OCI-LY3 (cell line): Measurements from ENCODE around the gene ZNF287.
A peak's percentile ranks its signal among the peaks of the same experiment; 100 is the strongest.

Experiments used
- H2AFZ ChIP-seq: fragments of 200-600, 300-600 bp; shearing (Covaris generic); 2 replicates; pipeline ENCODE4 v1.6.0; 2014; ENCODE audit warnings: antibody characterized with exemption, low read depth, low read length
- H3K27ac ChIP-seq: fragments of 200-600, 300-600 bp; sonication (generic); 2 replicates; pipeline ENCODE4 v1.5.1; 2014; ENCODE audit warnings: mild to moderate bottlenecking, low read length, moderate library complexity, mixed read lengths
- H3K27me3 ChIP-seq: fragments of 200-600, 300-600 bp; sonication (generic); 2 replicates; pipeline ENCODE4 v1.6.1; 2014; ENCODE audit warnings: low read depth, low read length, mixed read lengths
- H3K36me3 ChIP-seq: fragments of 200-600, 300-600 bp; sonication (generic); replicated peaks from 2 replicates; pipeline ENCODE3; 2014; ENCODE audit warnings: low read depth, low read length, mixed read lengths
- H3K4me1 ChIP-seq: fragments of 300-600, 200-600 bp; sonication (generic); 2 replicates; pipeline ENCODE4 v1.6.1; 2014; ENCODE audit warnings: low read length, mixed read lengths
- H3K4me2 ChIP-seq: fragments of 200-600, 300-600 bp; sonication (generic); 2 replicates; pipeline ENCODE4 v1.6.1; 2014; ENCODE audit warnings: low read length, mixed read lengths
- H3K4me3 ChIP-seq: fragments of 300-600, 200-600 bp; sonication (generic); 2 replicates; pipeline ENCODE4 v1.5.1; 2014; ENCODE audit warnings: antibody characterized with exemption, mild to moderate bottlenecking, low read length, moderate library complexity
- H3K79me2 ChIP-seq: fragments of 300-600, 200-600 bp; shearing (Covaris generic); 2 replicates; pipeline ENCODE4 v1.6.1; 2014; ENCODE audit warnings: mild to moderate bottlenecking, low read length, mixed read lengths
- H3K9ac ChIP-seq: fragments of 300-600, 200-600 bp; shearing (Covaris generic); 2 replicates; pipeline ENCODE4 v1.6.0; 2014; ENCODE audit warnings: mild to moderate bottlenecking, low read length, moderate library complexity
- H3K9me3 ChIP-seq: fragments of 200-600, 300-600 bp; shearing (Covaris generic); 2 replicates; pipeline ENCODE4 v1.6.1; 2014; ENCODE audit warnings: low read length, mixed read lengths; ENCODE audit not compliant: insufficient read depth
- H4K20me1 ChIP-seq: fragments of 200-600, 300-600 bp; sonication (generic); 2 replicates; pipeline ENCODE4 v1.6.1; 2016; ENCODE audit warnings: low read length, mixed read lengths; ENCODE audit not compliant: insufficient read depth
- EZH2phosphoT487 ChIP-seq: fragments of 200-600 bp; shearing (Covaris generic); IDR thresholded peaks from 2 replicates; pipeline ENCODE4 v1.6.1; 2018; ENCODE audit warnings: antibody characterized with exemption, mixed run types, low read depth
- TF ChIP-seq, protein P1 (sequence below): fragments of 200-600, 300-600 bp; sonication (generic); IDR thresholded peaks from 2 replicates; pipeline ENCODE4 v1.5.1; 2014; ENCODE audit warnings: antibody characterized with exemption, low read length, low read depth

Gene ZNF287

DNA sequence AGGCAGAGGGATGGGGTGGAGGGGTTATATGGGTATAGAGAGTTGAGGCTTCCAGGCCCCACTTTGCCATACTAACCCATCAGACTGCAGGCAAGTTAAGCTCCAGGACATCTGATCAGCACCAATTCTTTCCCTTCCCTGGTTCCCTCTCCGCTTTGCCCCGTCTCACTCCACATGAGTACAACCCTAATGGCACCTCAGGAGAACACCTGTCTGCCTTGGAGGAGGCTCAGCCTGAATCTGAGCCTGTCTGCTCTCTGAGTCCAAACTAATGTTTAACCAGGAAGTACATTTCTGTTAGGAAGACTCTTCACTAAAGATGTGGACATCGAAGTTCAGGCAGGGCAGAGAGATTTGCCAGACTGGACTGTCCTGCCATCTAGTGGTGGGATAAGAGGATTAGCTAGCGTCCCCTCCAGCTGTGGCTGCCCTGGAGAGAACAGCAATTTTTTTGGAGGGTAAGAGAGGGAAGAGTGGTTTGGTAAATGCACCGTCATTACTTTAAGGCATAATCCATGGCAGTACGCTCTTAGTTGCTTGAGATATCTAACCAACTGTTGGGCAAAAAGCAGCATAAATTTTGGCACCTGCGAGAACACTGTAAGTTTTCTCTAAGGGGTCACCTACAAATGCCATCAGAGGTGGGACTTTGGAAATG lies 47.8 kb downstream of the ZNF287 start:
- H3K27ac ChIP-seq, result no peak overlapping the region

DNA sequence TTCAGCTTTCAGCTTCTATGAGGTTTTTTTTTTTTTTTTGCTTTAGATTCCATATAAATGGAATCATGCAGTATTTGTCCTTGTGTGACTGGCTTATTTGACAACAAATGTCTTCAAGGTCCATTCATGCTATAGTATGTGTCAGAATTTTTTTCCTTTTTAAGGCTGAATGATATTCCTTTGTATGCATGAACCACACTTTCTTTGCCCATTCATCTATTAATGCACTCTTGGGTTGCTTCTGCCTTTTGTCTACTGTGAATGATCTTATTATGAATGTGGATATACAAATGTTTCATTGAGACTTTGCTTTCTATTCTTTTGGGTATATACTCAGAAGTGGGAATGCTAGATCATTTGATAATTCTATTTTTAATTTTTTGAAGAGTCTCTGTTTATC lies 50.0 kb downstream of the ZNF287 start:
- Histone ChIP-seq H3K4me1 (no peaks in the 10 kb centered on the region), H3K79me2 (no peaks in the 10 kb centered on the region), H3K4me2 (no peak overlapping the region), H2AFZ (no peak overlapping the region), H3K9ac (no peak overlapping the region), H4K20me1 (no peaks in the 10 kb centered on the region), H3K36me3 (no peaks in the 10 kb centered on the region), H3K4me3 (no peak overlapping the region), H3K27me3 (no peaks in the 10 kb centered on the region), H3K27ac (no peak overlapping the region), H3K9me3 (no peaks in the 10 kb centered on the region)
- TF ChIP-seq, protein P1, sequence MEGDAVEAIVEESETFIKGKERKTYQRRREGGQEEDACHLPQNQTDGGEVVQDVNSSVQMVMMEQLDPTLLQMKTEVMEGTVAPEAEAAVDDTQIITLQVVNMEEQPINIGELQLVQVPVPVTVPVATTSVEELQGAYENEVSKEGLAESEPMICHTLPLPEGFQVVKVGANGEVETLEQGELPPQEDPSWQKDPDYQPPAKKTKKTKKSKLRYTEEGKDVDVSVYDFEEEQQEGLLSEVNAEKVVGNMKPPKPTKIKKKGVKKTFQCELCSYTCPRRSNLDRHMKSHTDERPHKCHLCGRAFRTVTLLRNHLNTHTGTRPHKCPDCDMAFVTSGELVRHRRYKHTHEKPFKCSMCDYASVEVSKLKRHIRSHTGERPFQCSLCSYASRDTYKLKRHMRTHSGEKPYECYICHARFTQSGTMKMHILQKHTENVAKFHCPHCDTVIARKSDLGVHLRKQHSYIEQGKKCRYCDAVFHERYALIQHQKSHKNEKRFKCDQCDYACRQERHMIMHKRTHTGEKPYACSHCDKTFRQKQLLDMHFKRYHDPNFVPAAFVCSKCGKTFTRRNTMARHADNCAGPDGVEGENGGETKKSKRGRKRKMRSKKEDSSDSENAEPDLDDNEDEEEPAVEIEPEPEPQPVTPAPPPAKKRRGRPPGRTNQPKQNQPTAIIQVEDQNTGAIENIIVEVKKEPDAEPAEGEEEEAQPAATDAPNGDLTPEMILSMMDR, result no peak
- no peak for TF ChIP-seq EZH2phosphoT487

More for the DNA sequence above, 47.8 kb downstream of the ZNF287 start:
- no peaks in the 10 kb centered on the region for H4K20me1 ChIP-seq
- peak overlapping the region; percentile 44 for H3K4me2 ChIP-seq
- H3K9me3 ChIP-seq, result no peaks in the 10 kb centered on the region
- H3K9ac ChIP-seq, result no peak overlapping the region
- H3K79me2 ChIP-seq, result no peaks in the 10 kb centered on the region
- no peaks in the 10 kb centered on the region for H3K4me1 ChIP-seq
- no peaks in the 10 kb centered on the region for H3K27me3 ChIP-seq
- H3K4me3 ChIP-seq, result no peak overlapping the region
- TF ChIP-seq EZH2phosphoT487, result no peak
- TF ChIP-seq, protein P1, result peak; percentile 78
- peak overlapping the region; percentile 68 for H2AFZ ChIP-seq
- H3K36me3 ChIP-seq, result no peaks in the 10 kb centered on the region

DNA sequence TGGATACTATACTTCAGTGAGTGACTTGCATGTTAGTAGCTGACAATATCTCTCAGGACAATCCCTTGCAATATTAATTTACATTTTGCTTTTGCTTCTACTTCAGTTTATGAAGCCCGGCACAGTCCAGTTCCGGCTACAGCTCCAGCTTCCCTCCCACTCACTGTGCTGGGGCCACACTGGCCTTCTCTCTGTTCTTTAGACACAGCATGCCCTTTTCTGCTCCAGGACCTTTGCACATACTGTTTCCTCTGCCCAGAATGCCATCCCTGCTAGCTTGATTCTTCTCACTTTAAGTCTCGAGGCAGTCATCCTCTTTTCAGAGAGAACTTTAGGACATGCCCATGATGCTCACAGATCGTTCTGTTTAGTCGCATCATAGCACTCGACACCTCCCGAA lies 51.5 kb downstream of the ZNF287 start:
- Histone ChIP-seq H3K79me2 (no peaks in the 10 kb centered on the region), H2AFZ (no peak overlapping the region)

DNA sequence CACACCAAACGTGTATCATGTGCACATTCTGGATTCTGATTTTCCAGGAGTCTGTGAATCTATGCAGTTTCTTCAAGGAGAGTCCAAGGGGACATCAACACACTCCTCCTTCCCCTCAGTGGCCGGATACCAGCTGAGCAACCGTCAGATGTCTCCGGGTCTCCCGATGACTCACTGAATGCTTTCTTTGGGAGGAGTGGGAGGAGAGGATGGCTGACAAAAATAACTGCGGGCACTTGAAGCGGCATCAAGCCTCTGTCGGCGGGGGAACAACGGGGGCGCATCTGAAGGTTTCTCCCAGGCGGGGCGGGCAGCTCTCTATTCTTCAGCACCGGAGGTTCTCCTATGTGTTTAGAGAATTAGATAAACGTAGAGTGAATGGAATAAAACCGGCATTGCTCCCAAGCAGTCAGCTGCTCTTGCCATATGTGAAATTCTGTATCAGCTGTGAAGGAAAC lies 52.4 kb downstream of the ZNF287 start:
- no peak overlapping the region for H2AFZ ChIP-seq
- no peak overlapping the region for H3K4me3 ChIP-seq

More for the DNA sequence above, 51.5 kb downstream of the ZNF287 start:
- Histone ChIP-seq H3K4me2 (no peak overlapping the region), H3K4me3 (no peak overlapping the region), H3K9me3 (no peaks in the 10 kb centered on the region), H3K27ac (no peak overlapping the region), H3K27me3 (no peaks in the 10 kb centered on the region), H3K9ac (no peak overlapping the region), H3K4me1 (no peaks in the 10 kb centered on the region), H4K20me1 (no peaks in the 10 kb centered on the region), H3K36me3 (no peaks in the 10 kb centered on the region)
- TF ChIP-seq, protein P1, result no peak

More for the DNA sequence above, 52.4 kb downstream of the ZNF287 start:
- Histone ChIP-seq H3K9me3 (no peaks in the 10 kb centered on the region), H4K20me1 (no peaks in the 10 kb centered on the region), H3K4me2 (no peak overlapping the region), H3K36me3 (no peaks in the 10 kb centered on the region), H3K27me3 (no peaks in the 10 kb centered on the region), H3K4me1 (no peaks in the 10 kb centered on the region), H3K79me2 (no peaks in the 10 kb centered on the region), H3K27ac (no peak overlapping the region), H3K9ac (no peak overlapping the region)
- TF ChIP-seq, protein P1, result no peak
- TF ChIP-seq EZH2phosphoT487, result no peak
